ENCODE results near the gene NT5DC4.

Gene NT5DC4

GRCh38 chr2:112788653-112789052 is 67.8 kb downstream of the NT5DC4 start:
- H3K4me3 Mint-ChIP-seq, result no peak overlapping the region
- H3K36me3 Mint-ChIP-seq (ENCODE audit: low read depth), result no peaks in the 10 kb centered on the region
- H3K27ac Mint-ChIP-seq, result no peak overlapping the region
- H3K27me3 Mint-ChIP-seq, result peaks cover 5% of the 10 kb centered on the region
- DNase-seq (no peak), ATAC-seq (no peak)
- peaks cover 16% of the 10 kb centered on the region for H3K4me1 Mint-ChIP-seq
- no peaks in the 10 kb centered on the region for H3K9me3 Mint-ChIP-seq
